Gastroesophageal sphincter (tissue), 3 donors: ENCODE results near the gene SERPINF2.

Experiments
- CTCF ChIP-seq, 4 experiments: fragments of 200-600 bp in 2 of 4; fragments of 450-650 bp in 2 of 4; sonication (generic) in 1 of 4; IDR thresholded peaks; one replicate each; pipeline ENCODE4 v1.5.1; 2017 to 2019; ENCODE audit warnings: antibody characterized with exemption in 4 of 4, mild to moderate bottlenecking in 2 of 4, moderate library complexity in 2 of 4
- EP300 ChIP-seq: sonication (generic); formaldehyde crosslinking; IDR thresholded peaks from one replicate; pipeline ENCODE4 v1.6.1; 2017; ENCODE audit warnings: antibody characterized with exemption, mild to moderate bottlenecking
- POLR2A ChIP-seq, 2 donors: fragments of 450-650 bp; IDR thresholded peaks; one replicate each; pipeline ENCODE4 v1.6.1; 2017; ENCODE audit warnings: antibody characterized with exemption in 2 of 2, mild to moderate bottlenecking in 2 of 2, moderate library complexity in 1 of 2

- no peak for TF ChIP-seq POLR2A (IDR thresholded peaks at IDR 0.05)
- no peak for TF ChIP-seq CTCF (IDR thresholded peaks at IDR 0.05)
- no peak for TF ChIP-seq EP300
Measured at GRCh38 chr17:1714427-1714979, 28.2 kb upstream of the SERPINF2 start.
